Pancreas (tissue), 10 donors: ENCODE measurements around the gene ICAM4. TPM values are rescaled to one million over a fixed set of nuclear protein-coding genes. Genes with fewer than 3 reads are reported as not detected.
A peak's percentile ranks its signal among the peaks of the same experiment; 100 is the strongest.

Experiments
- ATAC-seq, 4 donors: fragments of 200-7000 bp; cut with Tn5 transposase; one replicate each; pipeline versions ENCODE4 v1.8.0 to v1.9.1; 2020; ENCODE audit warnings: mild to moderate bottlenecking in 4 of 4, moderate library complexity in 4 of 4
- DNase-seq, 6 donors: peaks; one replicate each; pipeline ENCODE4 v3.0.0-alpha.2; 2020
- FAIRE-seq: peaks from 2 replicates; lab custom pipeline; 2012; peaks lifted over from hg19 to GRCh38; lab: Jason Lieb, UNC
- H3K27ac ChIP-seq, 4 donors: fragments of 200-600 bp; sonication (generic); 1 replicate in 3 of 4; 2 replicates in 1 of 4; pipeline versions ENCODE4 v1.5.0 to v1.8.0; 2020
- H3K27me3 ChIP-seq, 4 donors: fragments of 200-600 bp; one replicate each; pipeline ENCODE4 v1.8.0; 2021
- H3K36me3 ChIP-seq, 3 donors: fragments of 200-600 bp; sonication (generic) in 1 of 3; one replicate each; pipeline versions ENCODE4 v1.5.0 to v1.8.0; 2020 to 2021
- H3K4me1 ChIP-seq, 3 donors: fragments of 200-600 bp; one replicate each; pipeline ENCODE4 v1.8.0; 2021
- H3K4me3 ChIP-seq, 4 donors: fragments of 200-600 bp; sonication (generic) in 2 of 4; one replicate each; pipeline versions ENCODE4 v1.5.0 to v1.8.0; 2020 to 2021
- H3K9me3 ChIP-seq, 4 donors: fragments of 200-600 bp; one replicate each; pipeline ENCODE4 v1.8.0; 2021
- WGBS, 2 donors: extraction: QIAGEN DNeasy Blood & Tissue Kit; methylation state at CpG; one replicate each; pipeline ENCODE4 v1.1.7; 2013; 5-methylcytosine and 5-hydroxymethylcytosine counted together
- intact Hi-C, 3 donors: fragments of 100-400 bp; cut with DNase I; formaldehyde crosslinking; loops; one replicate each; pipeline versions ENCODE4 v1.11.1 to v1.14.2; 2022
- polyA plus RNA-seq, 2 donors: library from polyadenylated mRNA; stranded (reverse); fragments of 200-250 nt; gene quantifications; one replicate each; pipeline ENCODE4 v1.2.3, GENCODE V29; 2013
- total RNA-seq, 6 donors: library from RNA; stranded (reverse); fragmentation: NEBNext Ultra II Directional in 4 of 6; extraction: Animal tissue kit (Norgen Biotek cat#: 25700) in 4 of 6; gene quantifications; one replicate each; pipeline versions ENCODE4 v1.2.1 to v1.2.4, GENCODE V29; 2021 to 2023
- TF ChIP-seq, protein P1 (sequence below), 4 donors: fragments of 200-600 bp; sonication (generic) in 3 of 4; IDR thresholded peaks; one replicate each; pipeline versions ENCODE4 v1.5.0 to v1.8.0; 2021; ENCODE audit warnings: antibody characterized with exemption in 4 of 4
- donor health status: healthy with polysubstance abuse.
- donor health status: DM: no; HTN: no; CAD: no; lungs with moderate emphysema.
- donor health status: DM: no; HTN: no; CAD: no.
- donor health status: control.
- donor health status: control.
- donor health status: Bipolar disorder and iron deficiency.
- donor health status: DM: yes; HTN: yes; CAD: no.
- donor health status: DM: no; HTN: no; CAD: no.
- donor health status: DM: no; HTN: no; CAD: no.
- donor health status: DM: yes; HTN: yes; CAD: no.

ICAM4 gene
- total and polyA plus RNA-seq, 8 donors = 0.13 to 0.56 (median 0.21) TPM; not detected in 2

DNA sequence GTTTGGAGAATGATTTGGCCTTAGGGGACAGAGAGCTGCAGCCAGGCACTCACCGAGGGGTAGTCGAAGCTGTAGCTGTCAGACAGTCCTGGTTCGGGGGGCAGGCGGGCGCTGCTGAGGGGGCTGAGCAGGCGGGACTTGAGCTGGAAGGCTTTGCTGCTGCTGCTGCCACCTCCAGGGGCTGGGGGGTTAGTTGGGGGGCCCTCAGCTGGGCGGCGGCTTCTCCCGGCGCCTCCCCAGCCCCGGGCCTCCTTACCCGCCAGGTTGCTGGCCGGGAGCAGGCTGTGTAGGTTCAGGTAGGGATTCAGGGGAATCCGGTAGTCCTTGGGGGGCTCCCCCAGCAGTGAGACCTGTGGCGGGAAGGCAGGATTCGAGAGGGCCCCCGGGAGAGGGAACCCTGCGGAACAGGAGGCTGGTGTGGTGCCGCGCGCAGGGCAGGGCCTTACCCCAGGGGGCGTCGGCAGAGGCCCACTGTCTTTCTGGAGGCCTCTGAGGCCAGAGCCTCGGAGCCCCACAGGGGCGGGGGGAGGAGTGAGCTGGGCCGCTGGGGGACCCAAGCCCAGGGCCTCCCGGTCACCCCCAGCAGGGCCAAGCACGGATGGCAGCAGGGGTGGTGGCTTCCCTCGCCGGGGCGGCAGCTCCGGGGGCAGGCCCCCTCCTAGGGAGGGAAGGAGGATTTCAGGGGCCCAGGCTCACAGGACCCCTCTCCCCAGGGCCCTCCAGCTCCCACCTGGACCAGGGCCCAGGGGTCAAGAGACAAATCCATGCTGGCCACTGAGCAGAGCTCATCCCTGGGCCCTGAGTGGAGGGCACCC, 34.1 kb downstream of the ICAM4 start:
- H3K4me1 ChIP-seq = peaks cover 0 to 4% (median 4%) of the 10 kb centered on the region in 3 donors
- H3K36me3 ChIP-seq = peaks cover 0 to 43% (median 10%) of the 10 kb centered on the region in 3 donors
- ATAC-seq (no peak), DNase-seq (peak in 1 of 6 donors; percentile 74), FAIRE-seq (no peak)
- no peaks in the 10 kb centered on the region for H3K9me3 ChIP-seq
- WGBS, 2 donors = 92 to 94% methylated on average over 25 to 32 of the region's 32 CpGs
- H3K4me3 ChIP-seq = no peak overlapping the region
- intact Hi-C loops = no loop called here
- H3K27ac ChIP-seq = no peak overlapping the region
- H3K27me3 ChIP-seq = no peaks in the 10 kb centered on the region
- TF ChIP-seq, protein P1, sequence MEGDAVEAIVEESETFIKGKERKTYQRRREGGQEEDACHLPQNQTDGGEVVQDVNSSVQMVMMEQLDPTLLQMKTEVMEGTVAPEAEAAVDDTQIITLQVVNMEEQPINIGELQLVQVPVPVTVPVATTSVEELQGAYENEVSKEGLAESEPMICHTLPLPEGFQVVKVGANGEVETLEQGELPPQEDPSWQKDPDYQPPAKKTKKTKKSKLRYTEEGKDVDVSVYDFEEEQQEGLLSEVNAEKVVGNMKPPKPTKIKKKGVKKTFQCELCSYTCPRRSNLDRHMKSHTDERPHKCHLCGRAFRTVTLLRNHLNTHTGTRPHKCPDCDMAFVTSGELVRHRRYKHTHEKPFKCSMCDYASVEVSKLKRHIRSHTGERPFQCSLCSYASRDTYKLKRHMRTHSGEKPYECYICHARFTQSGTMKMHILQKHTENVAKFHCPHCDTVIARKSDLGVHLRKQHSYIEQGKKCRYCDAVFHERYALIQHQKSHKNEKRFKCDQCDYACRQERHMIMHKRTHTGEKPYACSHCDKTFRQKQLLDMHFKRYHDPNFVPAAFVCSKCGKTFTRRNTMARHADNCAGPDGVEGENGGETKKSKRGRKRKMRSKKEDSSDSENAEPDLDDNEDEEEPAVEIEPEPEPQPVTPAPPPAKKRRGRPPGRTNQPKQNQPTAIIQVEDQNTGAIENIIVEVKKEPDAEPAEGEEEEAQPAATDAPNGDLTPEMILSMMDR (IDR thresholded peaks at IDR 0.05) = no peak

DNA sequence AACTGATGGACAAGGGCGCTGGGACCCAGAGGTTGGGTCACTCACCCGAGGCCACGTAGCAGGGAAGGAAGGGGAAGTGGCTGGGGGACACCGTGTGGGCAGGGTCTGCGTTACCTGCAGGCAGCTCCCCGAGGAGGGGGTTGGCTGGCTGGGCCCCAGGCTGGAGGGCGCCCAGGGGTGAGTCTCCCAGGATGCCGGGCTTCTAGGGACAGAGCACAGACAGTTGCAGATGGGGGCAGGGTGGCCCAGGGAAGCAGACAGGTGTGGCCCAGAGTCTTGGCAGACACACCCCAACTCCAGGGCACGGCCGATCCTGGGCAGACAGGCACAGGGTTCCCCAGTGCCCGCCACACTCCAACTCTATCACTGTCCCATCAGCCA, 34.7 kb downstream of the ICAM4 start:
- intact Hi-C loops = no loop called here

DNA sequence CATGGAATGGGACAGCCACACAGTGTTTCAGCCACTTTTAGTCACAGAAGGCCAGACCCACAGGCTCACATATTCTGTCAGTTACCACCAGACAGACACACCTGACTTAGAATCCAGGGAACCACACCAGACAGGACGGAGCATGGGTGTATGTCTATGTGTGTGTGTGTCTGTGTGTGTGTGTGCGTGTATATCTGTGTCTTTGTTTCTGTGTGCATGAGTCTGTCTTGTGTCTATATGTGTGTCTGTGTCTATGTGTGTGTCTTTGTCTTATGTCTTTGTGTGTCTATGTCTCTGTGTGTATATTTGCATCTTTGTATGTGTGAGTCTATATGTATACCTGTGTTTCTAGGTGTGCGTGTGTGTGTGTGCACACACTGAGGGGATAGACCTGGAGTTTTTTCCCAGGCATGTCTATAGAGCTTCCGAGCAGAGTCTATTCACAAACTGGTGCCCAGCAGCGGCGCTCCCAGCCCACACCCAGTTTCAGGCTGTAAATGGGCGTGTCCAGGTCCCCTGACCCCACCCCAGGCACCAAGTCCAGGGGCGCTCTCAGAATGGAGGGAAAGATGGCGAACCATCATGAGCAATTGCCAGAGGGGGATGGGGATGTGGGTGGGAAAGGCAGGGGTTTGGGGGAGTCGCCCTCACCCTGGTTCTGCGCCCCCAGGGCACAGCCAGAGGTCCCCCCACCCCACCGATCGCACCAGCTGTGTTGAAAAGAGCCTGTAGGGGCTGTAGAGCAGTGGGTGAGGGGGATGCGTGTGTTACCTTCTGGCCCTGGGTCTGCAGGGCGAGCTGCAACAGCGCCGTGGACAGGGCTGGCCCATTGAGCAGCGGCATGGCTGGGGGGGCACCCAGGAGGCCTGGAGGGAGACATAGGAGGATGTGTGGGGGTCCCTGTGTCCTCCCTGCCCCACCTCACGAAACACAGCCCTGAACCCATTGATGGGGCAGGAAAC, 35.4 kb downstream of the ICAM4 start:
- no peak overlapping the region for H3K27ac ChIP-seq
- no peaks in the 10 kb centered on the region for H3K27me3 ChIP-seq
- 95 to 96% methylated on average over 19 of the region's 19 CpGs for WGBS, 2 donors
- H3K4me3 ChIP-seq = no peak overlapping the region
- intact Hi-C loops = no loop called here
- ATAC-seq (no peak), FAIRE-seq (no peak), DNase-seq (no peak)
- TF ChIP-seq, protein P1 (IDR thresholded peaks at IDR 0.05) = no peak
- H3K36me3 ChIP-seq = peaks cover 0 to 44% (median 11%) of the 10 kb centered on the region in 3 donors
- H3K9me3 ChIP-seq = no peaks in the 10 kb centered on the region
- no peaks in the 10 kb centered on the region for H3K4me1 ChIP-seq

More for the DNA sequence above, 34.7 kb downstream of the ICAM4 start:
- TF ChIP-seq, protein P1 (IDR thresholded peaks at IDR 0.05) = no peak
- H3K4me1 ChIP-seq = peaks cover 0 to under 1% (median 0%) of the 10 kb centered on the region in 3 donors
- no peaks in the 10 kb centered on the region for H3K27me3 ChIP-seq
- no peak overlapping the region for H3K4me3 ChIP-seq
- no peak overlapping the region for H3K27ac ChIP-seq
- DNase-seq = no peak
- no peak for ATAC-seq
- 87 to 89% methylated on average over 11 of the region's 11 CpGs for WGBS, 2 donors
- no peak for FAIRE-seq
- no peaks in the 10 kb centered on the region for H3K9me3 ChIP-seq
- H3K36me3 ChIP-seq = peaks cover 0 to 44% (median 10%) of the 10 kb centered on the region in 3 donors

DNA sequence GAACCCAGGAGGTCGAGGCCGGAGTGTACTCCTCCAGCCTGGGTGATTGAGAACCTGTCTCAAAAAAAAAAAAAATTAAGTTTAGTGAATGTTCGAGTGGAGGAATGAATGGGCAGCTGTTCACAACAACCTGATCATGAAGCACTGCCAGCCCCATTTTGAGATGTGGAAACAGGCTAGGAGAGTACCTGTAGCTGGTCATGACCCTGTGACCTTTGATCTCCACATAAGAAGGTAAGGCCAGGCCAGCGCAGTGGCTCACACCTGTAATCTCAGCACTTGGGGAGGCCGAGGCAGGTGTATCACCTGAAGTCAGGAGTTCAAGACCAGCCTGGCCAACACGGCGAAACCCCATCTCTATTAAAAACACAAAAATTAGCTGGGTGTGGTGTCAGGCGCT, 39.0 kb downstream of the ICAM4 start:
- intact Hi-C loops = no loop called here
- Histone ChIP-seq H3K36me3 (peaks cover 4 to 42% (median 26%) of the 10 kb centered on the region in 3 donors), H3K4me3 (no peak overlapping the region), H3K27me3 (no peaks in the 10 kb centered on the region), H3K27ac (no peak overlapping the region), H3K4me1 (no peaks in the 10 kb centered on the region), H3K9me3 (no peaks in the 10 kb centered on the region)
- no peak for DNase-seq
- no peak for FAIRE-seq
- 89 to 95% methylated on average over 8 of the region's 8 CpGs for WGBS, 2 donors
- no peak for ATAC-seq
- TF ChIP-seq, protein P1 (IDR thresholded peaks at IDR 0.05) = no peak
